ENCODE measurements around the gene OGFOD2.

Gene OGFOD2

DNA sequence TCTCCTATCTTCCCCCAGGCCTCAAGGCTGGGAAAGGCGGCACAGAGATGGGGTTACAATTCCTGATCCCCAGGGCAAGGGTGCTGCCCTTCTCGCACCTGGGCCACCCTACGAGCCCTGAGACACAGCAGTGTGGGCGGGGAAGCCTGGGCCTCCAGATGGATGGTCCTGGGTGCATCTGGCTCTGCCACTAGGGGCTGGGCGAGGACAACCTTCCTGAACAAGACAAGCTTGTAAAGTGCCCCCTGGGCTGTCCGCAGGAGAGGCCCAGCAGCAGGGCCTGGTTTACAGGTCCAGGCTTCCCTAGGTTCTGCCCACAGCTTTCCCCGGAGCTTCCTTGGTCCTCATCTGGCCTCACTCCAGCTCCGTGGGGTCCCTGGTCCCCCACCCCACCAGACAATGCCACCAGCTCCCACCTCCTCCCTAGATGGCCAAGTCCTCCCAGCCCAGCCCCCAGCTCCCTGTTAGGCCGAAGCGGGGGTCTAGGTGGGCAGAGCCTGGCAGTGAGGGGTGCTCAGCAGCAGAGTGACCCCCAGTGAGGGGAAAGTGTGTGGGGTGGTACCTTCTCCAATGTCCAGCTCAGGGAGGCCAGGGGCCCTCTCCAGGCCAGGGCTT lies 14.3 kb downstream of the OGFOD2 start:
- DNase-seq: no peak

DNA sequence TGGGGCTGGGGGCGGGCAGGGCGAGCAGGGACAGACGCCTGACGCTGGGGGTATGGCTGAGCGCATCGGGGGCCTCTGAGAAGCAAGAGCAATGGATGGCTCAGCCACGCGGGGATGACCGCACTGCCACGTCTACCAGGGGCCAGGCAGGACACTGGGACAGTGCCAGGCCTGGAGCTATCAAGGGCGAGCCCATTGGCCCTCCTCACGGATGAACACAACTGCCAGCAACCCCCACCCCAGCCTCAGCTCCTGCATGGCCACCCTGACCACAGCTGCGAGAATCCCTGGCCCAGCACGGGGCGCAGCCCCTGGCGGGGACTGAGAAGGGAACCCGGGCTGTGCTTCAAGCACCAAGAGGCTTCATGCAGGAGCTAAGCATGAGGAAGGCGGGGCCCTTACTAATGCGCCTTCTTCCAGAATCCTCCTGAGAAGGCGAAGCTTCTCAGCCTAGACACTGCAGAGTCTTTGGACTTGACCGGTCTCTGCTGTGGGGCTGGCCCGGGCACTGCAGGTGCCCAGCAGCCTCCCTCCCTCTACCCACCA lies 14.9 kb downstream of the OGFOD2 start:
- DNase-seq: no peak

DNA sequence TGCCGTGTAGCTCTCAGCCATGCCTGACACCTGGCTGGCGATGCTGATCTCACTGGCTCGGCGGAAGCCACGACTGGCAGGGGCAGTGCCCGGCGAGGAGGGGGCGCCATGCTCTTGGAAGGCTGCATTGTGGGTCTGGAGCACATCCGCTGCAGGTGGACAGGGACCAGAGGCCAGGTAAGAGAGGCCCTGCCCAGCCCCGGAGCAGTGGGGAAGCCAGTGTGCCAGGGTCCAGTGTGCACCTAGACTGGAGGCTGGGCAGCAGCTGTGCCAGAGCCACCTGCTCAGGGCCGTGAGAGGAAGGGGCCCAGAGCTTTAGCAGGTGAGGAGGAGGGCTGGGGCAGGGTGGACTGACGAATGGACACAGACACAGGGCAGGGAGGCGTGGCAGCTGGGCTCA lies 15.5 kb downstream of the OGFOD2 start:
- no peak for DNase-seq

DNA sequence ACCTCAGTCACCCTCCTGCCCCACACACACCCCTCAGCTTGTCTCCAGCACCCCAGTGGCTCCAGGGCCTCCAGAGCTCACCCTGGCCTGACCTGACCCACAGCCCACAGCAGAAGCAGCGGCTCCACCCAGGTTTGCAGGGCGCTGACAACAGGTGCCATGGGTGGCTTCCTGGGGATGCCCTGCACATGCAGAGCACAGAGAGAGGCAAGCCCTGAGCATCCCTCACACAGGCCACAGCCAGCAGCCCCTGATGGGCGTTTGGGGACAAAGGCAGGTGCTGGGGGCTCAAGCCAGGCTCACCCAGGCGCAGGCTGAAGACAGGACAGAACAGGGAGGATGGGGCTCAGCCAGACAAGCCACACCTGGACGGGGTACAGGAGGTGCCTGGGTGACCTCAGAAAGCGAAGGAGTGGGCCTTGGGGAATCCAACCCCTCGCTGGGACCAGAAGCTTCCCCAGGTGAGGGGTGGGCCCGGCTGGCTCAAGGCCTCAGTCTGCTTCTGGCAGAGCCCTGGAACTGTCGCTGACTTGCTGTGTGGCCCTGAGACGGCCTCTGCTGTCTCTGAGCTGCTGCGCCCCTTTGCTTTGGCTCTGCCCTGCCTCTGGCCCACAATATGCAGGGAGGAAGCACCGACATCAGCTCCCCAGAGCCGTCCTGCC lies 16.0 kb downstream of the OGFOD2 start:
- DNase-seq: no peak

DNA sequence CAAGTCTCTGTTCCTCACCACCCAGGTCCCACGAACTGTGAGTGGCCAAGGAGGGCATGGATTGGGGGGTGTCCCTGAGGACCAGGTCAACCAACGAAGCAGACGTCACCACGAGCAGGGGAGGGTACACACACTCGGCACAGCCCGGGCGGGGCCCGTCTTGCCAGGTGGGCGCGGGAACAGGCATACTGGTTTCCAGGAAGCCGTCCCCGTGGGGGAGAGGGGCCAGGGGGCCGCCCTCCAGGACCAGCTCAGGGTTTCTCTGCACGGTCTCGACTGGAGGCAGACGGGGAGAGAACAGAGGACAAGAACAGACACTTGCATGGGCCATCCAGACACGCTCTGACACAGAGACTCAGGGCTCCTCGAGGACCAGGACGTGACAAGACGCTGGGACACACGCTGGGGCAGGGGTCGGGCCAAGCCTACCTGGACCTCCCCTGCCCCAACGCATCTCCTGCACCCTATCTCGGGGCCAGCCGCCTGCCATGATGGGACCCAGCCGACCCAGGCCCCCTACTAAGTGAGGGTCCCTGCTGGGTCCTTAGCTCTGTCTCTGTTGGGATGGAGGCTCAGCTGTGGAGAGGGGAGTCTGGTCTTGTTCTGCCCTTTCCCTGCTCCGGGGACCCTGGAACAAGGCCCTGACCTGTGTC lies 16.7 kb downstream of the OGFOD2 start:
- DNase-seq: no peak

DNA sequence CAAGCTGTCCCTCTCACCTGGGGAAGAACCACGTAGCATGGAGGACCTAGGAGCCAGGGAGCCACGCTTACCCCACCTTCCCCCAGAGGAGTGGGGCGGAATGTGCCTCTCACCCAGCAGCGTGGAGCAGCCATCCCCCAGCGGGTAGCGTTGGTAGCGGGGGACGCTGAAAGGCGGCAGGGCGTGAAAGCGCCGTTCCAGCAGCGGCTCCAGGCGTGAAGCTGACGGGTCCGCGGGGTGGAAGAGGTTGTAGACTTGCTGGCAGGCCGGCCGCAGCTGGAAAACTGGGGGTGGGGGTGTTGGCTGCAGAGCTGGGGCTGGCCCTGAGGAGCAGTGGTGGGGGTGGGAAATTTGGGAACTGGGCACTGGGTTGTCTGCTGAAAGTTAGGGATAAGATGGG lies 17.3 kb downstream of the OGFOD2 start:
- no peak for DNase-seq

DNA sequence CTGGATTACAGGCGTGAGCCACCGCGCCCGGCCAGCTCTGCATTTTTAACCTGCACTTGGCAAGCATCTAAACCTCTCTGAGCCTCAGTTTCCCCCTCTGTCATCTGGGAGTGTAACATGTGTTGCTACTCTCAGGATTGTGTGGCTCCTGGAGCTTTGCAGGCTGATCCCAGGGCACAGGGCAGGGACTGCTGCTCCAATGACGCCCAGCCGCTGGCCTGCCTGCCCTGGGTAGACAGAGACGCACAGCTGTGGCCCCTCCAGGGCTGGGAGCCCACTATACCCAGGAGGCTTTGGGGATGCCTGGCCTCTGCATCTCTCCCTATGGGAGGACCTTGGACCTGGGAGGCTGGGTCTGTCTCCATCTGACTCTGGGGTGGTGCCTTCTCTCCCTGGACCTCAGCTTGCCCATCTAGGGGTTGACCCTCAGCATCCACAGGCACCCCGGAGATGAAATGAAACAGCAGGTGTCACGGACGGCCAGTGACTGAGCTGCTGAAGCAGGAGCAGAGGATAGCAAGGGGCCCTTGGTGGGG lies 19.2 kb downstream of the OGFOD2 start:
- DNase-seq: no peak

DNA sequence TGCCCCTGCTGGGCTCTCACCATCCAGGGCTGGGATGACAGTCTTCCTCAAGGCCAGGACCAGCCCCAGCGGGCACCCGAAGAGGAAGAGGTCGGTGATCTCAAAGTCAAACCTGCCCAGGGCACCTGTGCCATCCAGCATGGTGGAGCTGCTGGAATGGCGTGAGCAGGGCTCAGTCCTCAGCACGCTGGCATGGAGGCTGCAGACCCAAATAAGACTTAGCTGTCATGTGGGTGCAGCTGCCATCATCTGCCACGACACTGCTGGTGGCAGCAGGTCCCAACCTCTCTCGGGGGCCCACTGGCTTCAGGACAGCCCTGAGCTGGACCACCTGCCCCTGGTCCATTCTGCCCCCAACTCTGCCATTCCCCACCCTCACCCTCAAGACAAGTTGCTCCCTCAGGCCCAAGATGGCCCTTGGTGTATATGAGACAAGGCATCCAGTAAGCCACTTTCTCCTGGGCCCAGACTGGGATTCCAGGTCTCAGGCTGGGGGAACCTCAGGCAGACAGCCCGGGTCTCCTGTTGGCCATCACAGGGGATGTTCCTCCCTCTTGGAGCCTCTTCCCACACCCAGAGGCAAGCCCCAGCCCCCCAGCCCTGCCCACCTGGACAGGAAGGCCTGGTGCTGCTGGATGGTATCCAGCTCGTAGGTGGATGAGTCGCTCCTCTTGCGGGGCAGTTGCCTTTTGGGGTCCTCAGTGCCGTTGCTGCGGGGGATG lies 19.9 kb downstream of the OGFOD2 start:
- DNase-seq: no peak

DNA sequence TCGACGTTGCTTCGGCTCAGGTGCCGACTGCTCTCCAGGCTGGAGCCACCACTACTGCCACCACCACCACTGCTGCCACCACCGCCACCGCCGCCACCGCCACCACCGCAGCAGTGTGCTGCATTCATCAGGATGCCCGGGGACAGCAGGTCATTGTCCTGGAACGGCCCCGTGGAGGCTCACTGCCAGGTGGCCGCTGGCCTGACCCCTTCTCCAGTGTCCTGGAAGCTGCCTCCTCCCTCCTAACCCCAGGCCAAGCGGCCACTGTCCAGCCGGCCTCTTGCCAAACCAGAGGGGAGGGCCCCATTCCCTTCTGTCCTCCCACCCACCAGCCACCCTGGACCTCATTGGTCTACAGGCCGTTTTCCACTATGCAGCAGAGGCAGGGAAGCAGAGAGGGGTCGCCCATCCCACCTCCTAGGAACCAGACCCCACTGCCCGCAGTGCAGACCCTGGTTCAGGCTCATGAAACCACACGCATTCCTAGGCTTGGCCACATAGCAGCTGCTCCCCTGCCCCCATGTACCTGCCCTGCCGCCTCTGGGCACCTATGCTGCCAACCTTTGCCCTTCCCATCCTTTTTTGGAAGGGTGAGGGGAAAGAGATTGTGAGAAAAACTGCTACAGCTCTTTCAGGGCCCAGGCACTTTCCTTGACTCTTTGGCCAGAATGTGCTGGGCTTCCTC lies 20.6 kb downstream of the OGFOD2 start:
- DNase-seq: no peak

DNA sequence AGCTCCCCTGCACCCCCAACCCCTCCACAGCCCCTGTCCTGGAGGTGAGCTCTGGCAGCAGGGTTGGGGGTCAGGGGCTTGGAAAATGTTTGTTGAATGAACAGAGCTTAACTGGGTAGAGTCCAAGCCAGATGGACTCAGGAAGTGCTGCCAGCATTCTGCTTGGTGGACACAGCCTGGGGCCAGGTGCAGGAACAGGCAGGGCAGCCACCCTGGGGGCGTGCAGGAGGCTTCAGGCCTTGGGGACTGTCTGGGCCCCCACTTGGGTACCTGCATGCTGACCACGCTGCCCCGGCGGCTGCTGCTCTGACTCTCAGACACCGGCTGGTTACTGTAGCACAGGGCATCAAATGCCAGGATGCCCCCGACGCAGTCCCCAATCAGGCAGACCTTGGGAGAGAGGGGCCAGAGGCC lies 21.2 kb downstream of the OGFOD2 start:
- no peak for DNase-seq

DNA sequence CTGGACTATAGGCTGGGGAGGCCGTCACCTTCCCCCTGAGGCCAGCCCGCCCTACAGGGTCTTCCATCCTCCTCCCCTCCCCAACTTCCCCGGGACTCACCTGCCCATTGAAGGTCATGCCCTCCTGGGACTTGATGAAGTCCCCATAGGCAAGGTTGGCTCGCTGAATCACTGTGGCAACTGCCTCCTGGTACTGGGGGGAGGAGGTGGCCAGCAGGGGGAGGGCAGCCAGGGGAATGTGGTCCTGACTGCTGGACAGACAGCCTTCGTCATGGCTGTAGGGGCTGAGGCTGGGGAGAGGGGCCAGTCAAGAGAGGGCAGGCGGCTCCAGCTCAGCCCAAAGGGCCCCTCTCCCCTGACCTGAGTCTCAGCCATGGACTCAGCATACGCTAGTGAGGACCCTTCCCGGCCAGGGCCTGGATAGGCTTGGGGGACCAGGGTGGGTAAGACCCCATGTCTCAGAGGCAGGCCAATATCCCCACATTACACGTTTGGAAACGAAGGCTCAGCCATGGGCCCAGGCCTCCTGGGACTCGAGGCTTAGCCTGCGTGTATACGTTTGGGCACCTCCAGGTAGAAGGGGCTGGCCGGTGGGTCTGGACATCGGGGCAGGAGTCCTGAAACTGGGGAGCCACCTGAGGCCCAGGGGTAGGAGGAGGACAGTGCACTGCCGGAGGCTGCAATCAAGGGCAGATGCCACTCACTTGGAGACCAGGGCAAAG lies 21.7 kb downstream of the OGFOD2 start:
- no peak for DNase-seq

DNA sequence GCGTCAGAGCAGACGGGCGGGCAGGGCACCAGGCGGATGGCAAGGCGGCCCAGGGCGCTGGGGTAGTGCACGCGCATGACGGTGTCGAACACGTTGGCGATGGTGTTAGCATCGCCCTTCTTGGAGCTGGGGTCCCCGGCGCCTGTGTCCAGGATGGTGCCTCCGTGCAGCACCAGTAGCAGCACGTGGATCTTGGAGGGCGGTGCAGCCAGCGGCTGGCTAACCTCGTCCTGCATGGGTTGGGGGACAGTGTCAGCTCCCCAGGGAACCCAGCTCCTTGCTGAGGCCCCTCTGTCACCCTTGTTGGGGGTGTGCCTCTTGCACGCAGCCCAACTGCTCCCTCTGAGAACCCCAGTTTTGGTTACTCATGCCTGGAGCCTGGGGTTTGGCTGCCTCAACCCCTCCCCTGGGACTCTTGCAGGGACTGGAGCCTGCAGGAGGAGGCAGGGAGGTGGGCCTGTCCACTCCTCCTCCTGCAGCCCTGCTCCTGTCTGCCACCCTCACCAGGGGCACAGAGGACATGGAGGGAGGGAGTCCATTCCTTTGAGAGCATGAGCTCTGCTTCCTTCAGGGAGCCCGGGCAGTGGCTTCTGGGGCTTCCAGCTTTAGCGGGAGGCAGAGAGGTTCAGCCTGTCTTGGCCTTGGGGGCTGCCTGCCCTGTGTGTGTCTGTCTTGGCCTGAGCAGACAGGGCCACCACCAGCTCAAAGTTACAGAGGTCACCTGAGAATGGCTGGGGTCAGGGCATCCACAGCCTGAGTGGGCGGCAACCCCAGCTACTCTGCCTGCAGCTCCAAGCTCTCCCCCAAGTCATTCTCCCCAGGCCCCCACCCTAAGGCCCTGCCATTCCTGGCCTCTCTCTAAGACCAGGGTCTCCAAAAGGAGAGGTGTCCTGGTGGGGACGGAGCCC lies 22.6 kb downstream of the OGFOD2 start:
- no peak for DNase-seq

DNA sequence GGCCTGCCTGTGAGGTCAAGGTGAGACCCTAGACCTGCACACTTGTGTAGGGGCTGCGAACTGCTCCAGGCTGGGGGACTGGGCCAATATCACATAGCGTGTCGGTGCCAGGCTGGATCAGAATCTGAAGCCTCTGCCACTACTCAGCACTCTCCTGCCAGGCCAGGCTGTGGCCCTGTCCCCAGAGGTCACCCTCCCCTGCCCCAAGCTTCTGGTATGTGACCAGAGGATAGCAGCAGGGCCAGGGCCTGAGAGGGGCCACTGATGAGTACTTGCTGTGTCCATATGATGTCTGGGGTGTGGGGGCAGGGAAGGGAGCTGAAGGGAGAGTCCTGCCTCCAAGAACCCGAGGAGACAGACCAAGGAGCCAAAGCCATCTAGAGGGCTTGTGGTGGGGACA lies 23.3 kb downstream of the OGFOD2 start:
- no peak for DNase-seq

DNA sequence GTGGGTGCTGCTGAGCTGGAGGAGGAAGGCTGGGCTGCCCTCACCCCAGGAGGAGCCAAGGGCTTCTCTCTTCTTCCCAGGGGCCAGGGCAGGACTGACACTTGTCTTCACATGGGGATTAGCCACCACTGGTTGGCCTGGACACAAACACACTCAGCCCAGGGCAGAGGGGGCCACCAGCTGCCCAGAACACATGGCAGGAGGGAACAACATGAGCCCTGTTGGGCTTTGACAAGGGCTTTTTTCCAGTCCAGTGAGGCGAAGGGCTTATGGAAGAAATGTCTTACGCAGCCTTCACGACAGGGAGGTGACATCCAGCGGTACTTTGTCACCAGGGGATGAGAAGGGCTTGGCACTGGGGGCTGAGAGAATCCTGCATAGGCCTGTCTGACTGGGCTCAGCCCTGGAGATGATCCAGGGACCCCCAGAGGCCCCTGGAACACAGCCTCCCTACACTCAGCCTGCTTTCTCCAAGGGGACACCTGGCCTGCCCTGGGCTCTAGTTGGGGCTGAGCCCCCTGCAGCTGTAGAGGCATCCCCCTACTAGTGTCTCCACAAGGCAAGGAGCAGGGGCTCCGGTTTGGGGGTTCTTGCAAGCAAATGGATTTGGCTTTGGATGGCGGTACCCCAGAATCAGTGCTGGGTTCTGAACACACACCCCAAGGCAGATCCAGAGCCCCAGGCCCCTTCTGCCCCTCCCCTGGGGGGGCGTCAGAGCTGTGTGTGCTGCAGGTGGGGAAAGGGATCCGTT lies 24.3 kb downstream of the OGFOD2 start:
- DNase-seq: no peak

DNA sequence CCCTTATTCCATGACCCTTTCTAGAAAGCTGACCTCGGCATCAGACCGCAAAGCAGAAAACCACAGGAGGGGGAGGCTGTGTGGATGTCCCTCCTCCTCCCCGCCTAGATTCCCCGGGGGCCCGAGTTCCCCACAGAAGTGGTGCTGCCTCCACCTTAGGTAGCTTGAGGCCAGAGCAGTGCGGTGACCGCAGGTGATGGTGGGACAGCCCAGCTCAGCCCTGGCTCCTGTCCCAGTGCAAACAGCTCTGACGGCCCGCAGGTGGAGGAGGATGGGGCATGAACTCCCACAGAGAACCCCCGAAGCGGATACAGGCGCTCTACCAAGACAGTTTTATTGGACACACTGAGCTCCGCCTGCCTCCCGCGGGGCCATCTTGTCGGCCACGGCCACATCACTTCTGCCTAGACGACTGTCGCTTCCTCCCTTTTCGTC lies 25.0 kb downstream of the OGFOD2 start:
- DNase-seq: no peak

DNA sequence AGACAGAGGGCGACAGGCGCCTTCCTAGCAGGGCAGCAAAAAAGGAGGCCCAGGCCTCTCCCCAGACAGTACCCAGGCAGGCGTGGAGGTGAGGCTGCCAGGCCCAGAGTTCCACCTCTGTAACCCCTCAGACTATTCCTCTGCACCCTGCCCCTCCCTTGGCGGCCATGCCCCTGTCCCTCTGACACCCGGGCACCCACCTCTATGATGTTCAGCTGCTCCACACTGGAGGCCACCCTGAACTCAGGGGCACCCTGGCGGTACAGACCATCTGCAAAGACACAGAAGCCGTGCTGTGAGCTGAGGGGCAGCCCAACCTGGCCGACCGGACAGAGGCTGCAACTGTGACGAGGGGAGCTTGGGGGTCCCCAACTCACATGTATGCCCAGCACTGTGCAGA lies 25.5 kb downstream of the OGFOD2 start:
- DNase-seq: no peak

DNA sequence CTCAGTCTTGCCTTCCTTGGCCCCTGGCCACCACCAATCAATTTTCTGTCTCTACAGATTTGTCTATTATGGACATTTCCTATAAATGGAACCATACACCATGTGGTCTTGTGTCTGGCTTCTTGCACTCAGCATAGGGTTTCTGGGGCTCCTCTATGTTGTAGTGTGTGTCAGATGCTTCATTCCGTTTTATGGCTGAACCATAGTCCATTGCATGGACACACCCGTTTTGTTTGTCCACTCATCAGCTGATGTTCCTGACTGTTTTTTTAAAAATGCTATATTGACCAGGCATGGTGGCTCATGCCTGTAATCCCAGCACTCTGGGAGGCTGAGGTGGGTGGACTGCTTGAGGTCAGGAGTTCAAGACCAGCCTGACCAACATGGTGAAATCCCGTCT lies 26.4 kb downstream of the OGFOD2 start:
- DNase-seq: no peak

DNA sequence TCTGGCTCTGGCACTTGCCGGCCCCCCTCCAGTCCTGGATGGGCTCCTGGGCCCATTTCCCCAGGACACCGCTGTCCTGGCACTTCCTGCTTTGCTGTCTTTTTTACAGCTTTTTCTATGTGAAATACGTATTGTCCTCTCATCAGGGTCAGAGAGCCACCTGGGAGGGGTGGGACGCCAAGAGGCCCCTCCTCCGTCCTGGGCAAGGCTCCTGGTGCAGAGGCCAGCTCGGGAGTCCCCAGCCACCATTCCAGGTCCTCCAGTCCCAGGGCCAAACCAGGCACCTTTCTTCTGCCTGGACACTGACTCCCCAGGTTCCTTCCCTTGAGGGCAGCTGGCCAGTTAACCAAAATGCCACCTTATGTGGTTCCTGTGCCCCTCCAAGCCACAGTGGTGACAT lies 28.2 kb downstream of the OGFOD2 start:
- no peak for DNase-seq

DNA sequence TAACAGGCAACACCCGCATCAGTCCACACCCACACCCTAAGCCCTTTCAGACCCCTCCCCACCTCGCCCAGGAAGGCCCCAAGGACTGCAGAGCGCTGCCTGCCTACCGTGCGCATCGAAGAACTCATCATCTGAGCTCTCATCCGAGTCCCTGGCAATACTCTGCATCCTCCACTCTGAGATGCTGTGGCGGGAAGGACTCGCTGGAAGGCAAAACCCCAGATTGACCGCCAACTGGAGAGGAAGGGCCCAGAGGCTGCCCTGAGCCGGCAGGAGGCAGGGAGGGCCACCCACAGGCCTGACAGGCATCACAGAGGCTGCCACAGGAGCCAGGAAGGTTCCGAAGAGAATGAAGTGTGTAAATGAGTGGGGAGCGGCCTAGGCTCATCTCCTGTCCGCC lies 29.2 kb downstream of the OGFOD2 start:
- no peak for DNase-seq

DNA sequence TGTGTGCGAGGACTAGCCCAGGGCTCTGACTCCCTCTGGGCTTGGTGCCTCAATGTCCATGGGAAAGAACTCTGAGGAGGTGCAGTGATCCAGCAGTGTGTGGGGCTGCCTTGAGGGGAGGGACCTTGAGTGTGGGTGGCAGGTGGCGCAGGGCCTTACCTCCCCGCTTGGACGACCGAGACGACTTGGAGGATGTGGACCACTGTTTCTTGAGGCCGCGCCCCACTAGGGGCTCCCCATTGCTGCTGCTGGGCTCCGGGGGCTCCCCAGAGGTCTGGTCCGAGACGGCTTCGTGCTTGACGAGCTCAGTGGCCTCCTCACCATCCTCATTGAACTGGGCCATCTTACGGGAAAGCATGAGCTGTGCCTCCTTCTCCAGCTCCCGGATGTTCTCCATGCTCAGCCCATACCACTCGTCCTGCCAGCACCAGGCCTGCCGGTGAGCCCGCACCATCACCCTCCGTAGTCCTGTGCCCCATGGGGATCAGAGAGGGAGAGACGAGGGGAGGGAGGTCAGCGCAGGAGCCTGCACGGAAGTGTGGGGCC lies 30.1 kb downstream of the OGFOD2 start:
- DNase-seq: no peak
